Stimulated activated CD4-positive, alpha-beta T cell treated with anti-CD3 and anti-CD28 coated beads, Interleukin-4, amount 100 ng/mL, for 4 hours (primary cell): ENCODE data around the gene UBTF.
A peak's percentile ranks its signal among the peaks of the same experiment; 100 is the strongest.

ENCODE experiments used
- DNase-seq, 2 experiments: peaks; one replicate each; pipeline ENCODE4 v3.0.0-alpha.2; 2020

UBTF gene

GRCh38 chr17:44167181-44167861 lies 52.2 kb downstream of the UBTF start:
- DNase-seq: no peak

- no peak for DNase-seq
Measured at GRCh38 chr17:44164476-44164875, 55.0 kb downstream of the UBTF start.

GRCh38 chr17:44159519-44160210 lies 59.8 kb downstream of the UBTF start:
- peak in 1 of 2 experiments; percentile 28 for DNase-seq

GRCh38 chr17:44155488-44155887 lies 64.0 kb downstream of the UBTF start:
- no peak for DNase-seq
